GM12891 (cell line): ENCODE data around the gene SEPTIN11.

Experiments used
- POLR2A ChIP-seq: IDR thresholded peaks from 2 replicates; pipeline ENCODE4 v1.6.1; 2011; ENCODE audit warnings: low read depth, low read length, control low read depth
- POLR2AphosphoS5 ChIP-seq: IDR thresholded peaks from 2 replicates; pipeline ENCODE4 v1.6.1; 2011; ENCODE audit warnings: low read depth, low read length, control low read depth
- POU2F2 ChIP-seq: IDR thresholded peaks from 2 replicates; pipeline ENCODE4 v1.6.1; 2011; ENCODE audit warnings: low read depth, mild to moderate bottlenecking, control low read depth, low read length, moderate library complexity
- SPI1 ChIP-seq: IDR thresholded peaks from 2 replicates; pipeline ENCODE4 v1.6.1; 2011; ENCODE audit warnings: low read depth, low read length, control low read depth
- TAF1 ChIP-seq: IDR thresholded peaks from 2 replicates; pipeline ENCODE4 v1.6.1; 2011; ENCODE audit warnings: low read depth, low read length, control low read depth

GRCh38 chr4:76964769-76965168 is 15.2 kb downstream of the SEPTIN11 start:
- no peak for TF ChIP-seq POLR2A
- TF ChIP-seq POLR2AphosphoS5 = no peak
- TF ChIP-seq TAF1 = no peak
- no peak for TF ChIP-seq SPI1
- TF ChIP-seq POU2F2 = no peak
